Measurements from ENCODE around the gene KITLG.
"Not testable (repeated sequence)": the region's sequence is repeated elsewhere in the genome, so short reads cannot be mapped to it uniquely, and the experiment has no call there.

Gene KITLG

GRCh38 chr12:88472775-88473174 lies 107.5 kb downstream of the KITLG start:
- DNase-seq = no peak

GRCh38 chr12:88472248-88472647 lies 108.0 kb downstream of the KITLG start:
- DNase-seq = no peak

GRCh38 chr12:88471331-88472045 lies 108.8 kb downstream of the KITLG start:
- no peak for DNase-seq

- no peak for DNase-seq
Observed at GRCh38 chr12:88469154-88469553, 111.1 kb downstream of the KITLG start.

GRCh38 chr12:88468581-88468980 lies 111.7 kb downstream of the KITLG start:
- no peak for DNase-seq

GRCh38 chr12:88466708-88467107 lies 113.6 kb downstream of the KITLG start:
- DNase-seq = not testable (repeated sequence)

- DNase-seq = no peak
Observed at GRCh38 chr12:88458327-88458726, 121.9 kb downstream of the KITLG start.

- no peak for DNase-seq
Observed at GRCh38 chr12:88453323-88453722, 126.9 kb downstream of the KITLG start.

GRCh38 chr12:88451205-88451604 lies 129.1 kb downstream of the KITLG start:
- DNase-seq = no peak

GRCh38 chr12:88450136-88450535 lies 130.1 kb downstream of the KITLG start:
- no peak for DNase-seq

- DNase-seq = no peak
Observed at GRCh38 chr12:88448337-88448915, 131.8 kb downstream of the KITLG start.

- DNase-seq = no peak
Observed at GRCh38 chr12:88445705-88446394, 134.4 kb downstream of the KITLG start.

GRCh38 chr12:88444481-88444880 lies 135.8 kb downstream of the KITLG start:
- DNase-seq = no peak

Data from activated CD4-positive, alpha-beta T cell treated with anti-CD3 and anti-CD28 coated beads, Interleukin-2, amount 50 U/mL, for 16 hours (primary cell).